Right lobe of liver (tissue), 4 donors: ENCODE data around the gene GRM5.

Experiments
- POLR2A ChIP-seq: fragments of 450-650 bp; IDR thresholded peaks from one replicate; pipeline ENCODE4 v1.6.1; 2017; ENCODE audit warnings: antibody characterized with exemption, mild to moderate bottlenecking
- TF ChIP-seq, protein P1 (sequence below), 4 donors: fragments of 200-600 bp in 3 of 4; fragments of 450-650 bp in 1 of 4; IDR thresholded peaks; one replicate each; pipeline versions ENCODE4 v1.5.1 to v1.8.0; 2016 to 2022; ENCODE audit warnings: antibody characterized with exemption in 4 of 4, mild to moderate bottlenecking in 2 of 4
- donor health status: DM: no; HTN: no; CAD: no.
- donor health status: DM: no; HTN: no; CAD: no.
- donor health status: DM: no; HTN: yes; CAD: no.

DNA sequence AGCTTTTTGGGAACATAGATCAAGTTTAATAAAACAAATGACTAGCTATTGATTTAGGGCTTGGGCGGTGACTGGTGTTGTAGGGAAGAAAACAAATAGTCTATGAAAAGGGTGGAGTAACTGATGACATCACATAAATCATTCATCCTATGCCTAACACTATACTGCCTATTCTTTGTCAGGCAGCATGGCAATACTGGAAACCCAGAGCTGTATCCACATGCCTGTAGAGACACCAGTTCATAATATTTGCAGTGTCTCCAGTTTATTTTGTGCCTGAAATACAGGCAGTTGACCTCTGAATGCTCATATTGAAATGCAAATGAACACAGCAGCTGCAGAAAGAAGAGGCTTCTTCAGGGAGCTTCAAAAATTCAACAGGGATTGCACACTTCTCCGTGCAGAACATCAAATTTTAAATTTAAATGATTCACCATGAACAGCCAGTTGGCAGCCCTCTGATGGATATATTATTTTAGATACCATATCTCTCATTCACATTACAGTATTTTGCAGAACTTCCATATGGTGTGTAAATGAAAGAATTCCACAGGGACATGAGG, 445.1 kb downstream of the GRM5 start:
- TF ChIP-seq, protein P1, sequence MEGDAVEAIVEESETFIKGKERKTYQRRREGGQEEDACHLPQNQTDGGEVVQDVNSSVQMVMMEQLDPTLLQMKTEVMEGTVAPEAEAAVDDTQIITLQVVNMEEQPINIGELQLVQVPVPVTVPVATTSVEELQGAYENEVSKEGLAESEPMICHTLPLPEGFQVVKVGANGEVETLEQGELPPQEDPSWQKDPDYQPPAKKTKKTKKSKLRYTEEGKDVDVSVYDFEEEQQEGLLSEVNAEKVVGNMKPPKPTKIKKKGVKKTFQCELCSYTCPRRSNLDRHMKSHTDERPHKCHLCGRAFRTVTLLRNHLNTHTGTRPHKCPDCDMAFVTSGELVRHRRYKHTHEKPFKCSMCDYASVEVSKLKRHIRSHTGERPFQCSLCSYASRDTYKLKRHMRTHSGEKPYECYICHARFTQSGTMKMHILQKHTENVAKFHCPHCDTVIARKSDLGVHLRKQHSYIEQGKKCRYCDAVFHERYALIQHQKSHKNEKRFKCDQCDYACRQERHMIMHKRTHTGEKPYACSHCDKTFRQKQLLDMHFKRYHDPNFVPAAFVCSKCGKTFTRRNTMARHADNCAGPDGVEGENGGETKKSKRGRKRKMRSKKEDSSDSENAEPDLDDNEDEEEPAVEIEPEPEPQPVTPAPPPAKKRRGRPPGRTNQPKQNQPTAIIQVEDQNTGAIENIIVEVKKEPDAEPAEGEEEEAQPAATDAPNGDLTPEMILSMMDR (IDR thresholded peaks at IDR 0.05): no peak
- TF ChIP-seq POLR2A: no peak
